NCI-H1105 (cell line): Measurements from ENCODE around the gene CYP27A1.
"Not testable (repeated sequence)": the region's sequence is repeated elsewhere in the genome, so short reads cannot be mapped to it uniquely, and the experiment has no call there.

Experiments used
- DNase-seq: peaks from one replicate; lab custom pipeline; 2025; lab: John Stamatoyannopoulos, UW

CYP27A1 gene

GRCh38 chr2:218781691-218782527 is at the start of gene CYP27A1:
CYP27A1 (plus strand) TSS chr2:218782147; CDS start chr2:218782183, 36 bp downstream.
- peak; percentile 48 for DNase-seq

- DNase-seq, result no peak
Observed at GRCh38 chr2:218732761-218733158, 49.2 kb upstream of the CYP27A1 start.

- no peak for DNase-seq
Observed at GRCh38 chr2:218733171-218734021, 48.6 kb upstream of the CYP27A1 start.

- DNase-seq, result no peak
Observed at GRCh38 chr2:218734190-218734975, 47.6 kb upstream of the CYP27A1 start.

- no peak for DNase-seq
Observed at GRCh38 chr2:218736531-218736930, 45.4 kb upstream of the CYP27A1 start.

- DNase-seq, result no peak
Observed at GRCh38 chr2:218743068-218743467, 38.9 kb upstream of the CYP27A1 start.

- no peak for DNase-seq
Observed at GRCh38 chr2:218744615-218745014, 37.3 kb upstream of the CYP27A1 start.

GRCh38 chr2:218745160-218745558 is 36.8 kb upstream of the CYP27A1 start:
- DNase-seq, result no peak

GRCh38 chr2:218745559-218746469 is 36.1 kb upstream of the CYP27A1 start:
- DNase-seq, result no peak

GRCh38 chr2:218746470-218746795 is 35.5 kb upstream of the CYP27A1 start:
- no peak for DNase-seq

GRCh38 chr2:218746960-218747359 is 35.0 kb upstream of the CYP27A1 start:
- no peak for DNase-seq

- no peak for DNase-seq
Observed at GRCh38 chr2:218748741-218749441, 33.1 kb upstream of the CYP27A1 start.

- no peak for DNase-seq
Observed at GRCh38 chr2:218754201-218754600, 27.7 kb upstream of the CYP27A1 start.

- DNase-seq, result no peak
Observed at GRCh38 chr2:218754781-218755180, 27.2 kb upstream of the CYP27A1 start.

GRCh38 chr2:218755198-218755566 is 26.8 kb upstream of the CYP27A1 start:
- DNase-seq, result no peak

- no peak for DNase-seq
Observed at GRCh38 chr2:218755567-218756404, 26.2 kb upstream of the CYP27A1 start.

GRCh38 chr2:218756599-218757377 is 25.2 kb upstream of the CYP27A1 start:
- no peak for DNase-seq

GRCh38 chr2:218761795-218762194 is 20.2 kb upstream of the CYP27A1 start:
- no peak for DNase-seq

GRCh38 chr2:218772759-218773158 is 9.2 kb upstream of the CYP27A1 start:
- DNase-seq, result not testable (repeated sequence)
